LNCAP (cell line): ENCODE data around the gene MTG2.

Experiments
- TF ChIP-seq, protein P1 (sequence below): fragments of 450-650 bp; IDR thresholded peaks from 2 replicates; pipeline ENCODE4 v1.5.1; 2017; ENCODE audit warnings: mild to moderate bottlenecking

The MTG2 gene

DNA sequence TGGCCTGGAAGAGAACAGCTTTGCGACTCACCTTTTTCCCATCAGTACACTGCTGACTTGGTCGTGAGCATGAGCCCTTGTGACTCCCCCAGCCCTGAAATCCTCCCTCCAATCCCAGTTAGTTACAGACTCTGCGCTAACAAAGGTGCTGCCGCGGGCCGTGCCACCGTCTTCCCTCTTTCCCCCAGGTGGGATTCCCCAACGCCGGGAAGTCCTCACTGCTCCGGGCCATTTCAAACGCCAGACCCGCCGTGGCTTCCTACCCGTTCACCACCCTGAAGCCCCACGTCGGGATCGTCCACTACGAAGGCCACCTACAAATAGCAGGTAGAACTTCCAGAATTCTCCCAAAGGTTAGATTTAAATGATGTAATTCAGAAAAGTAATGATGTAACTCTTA is 16.1 kb downstream of the MTG2 start:
- TF ChIP-seq, protein P1, sequence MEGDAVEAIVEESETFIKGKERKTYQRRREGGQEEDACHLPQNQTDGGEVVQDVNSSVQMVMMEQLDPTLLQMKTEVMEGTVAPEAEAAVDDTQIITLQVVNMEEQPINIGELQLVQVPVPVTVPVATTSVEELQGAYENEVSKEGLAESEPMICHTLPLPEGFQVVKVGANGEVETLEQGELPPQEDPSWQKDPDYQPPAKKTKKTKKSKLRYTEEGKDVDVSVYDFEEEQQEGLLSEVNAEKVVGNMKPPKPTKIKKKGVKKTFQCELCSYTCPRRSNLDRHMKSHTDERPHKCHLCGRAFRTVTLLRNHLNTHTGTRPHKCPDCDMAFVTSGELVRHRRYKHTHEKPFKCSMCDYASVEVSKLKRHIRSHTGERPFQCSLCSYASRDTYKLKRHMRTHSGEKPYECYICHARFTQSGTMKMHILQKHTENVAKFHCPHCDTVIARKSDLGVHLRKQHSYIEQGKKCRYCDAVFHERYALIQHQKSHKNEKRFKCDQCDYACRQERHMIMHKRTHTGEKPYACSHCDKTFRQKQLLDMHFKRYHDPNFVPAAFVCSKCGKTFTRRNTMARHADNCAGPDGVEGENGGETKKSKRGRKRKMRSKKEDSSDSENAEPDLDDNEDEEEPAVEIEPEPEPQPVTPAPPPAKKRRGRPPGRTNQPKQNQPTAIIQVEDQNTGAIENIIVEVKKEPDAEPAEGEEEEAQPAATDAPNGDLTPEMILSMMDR, result no peak

DNA sequence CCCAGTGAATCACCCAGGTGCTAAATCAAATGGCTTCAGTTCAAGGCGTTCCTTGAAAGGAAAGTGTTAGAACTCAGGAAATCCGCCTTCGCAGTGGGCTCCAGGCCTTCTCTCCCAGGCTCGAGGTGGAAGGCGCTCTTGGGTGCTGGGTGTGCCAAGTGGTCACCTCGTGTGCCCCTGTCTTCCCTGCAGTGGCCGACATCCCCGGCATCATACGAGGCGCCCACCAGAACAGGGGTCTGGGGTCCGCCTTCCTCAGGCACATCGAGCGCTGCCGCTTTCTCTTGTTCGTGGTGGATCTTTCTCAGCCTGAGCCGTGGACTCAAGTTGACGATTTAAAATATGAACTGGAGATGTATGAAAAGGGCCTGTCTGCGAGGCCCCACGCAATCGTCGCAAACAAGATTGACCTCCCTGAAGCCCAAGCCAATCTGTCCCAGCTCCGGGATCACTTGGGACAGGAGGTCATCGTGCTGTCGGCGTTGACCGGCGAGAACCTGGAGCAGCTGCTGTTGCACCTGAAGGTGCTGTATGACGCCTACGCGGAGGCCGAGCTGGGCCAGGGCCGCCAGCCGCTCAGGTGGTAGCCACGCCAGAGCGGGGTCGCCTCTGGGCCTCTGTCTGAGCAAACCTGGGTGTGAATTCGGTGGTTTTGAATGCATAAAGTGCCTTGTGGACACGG is 17.8 kb downstream of the MTG2 start:
- TF ChIP-seq, protein P1, result no peak

DNA sequence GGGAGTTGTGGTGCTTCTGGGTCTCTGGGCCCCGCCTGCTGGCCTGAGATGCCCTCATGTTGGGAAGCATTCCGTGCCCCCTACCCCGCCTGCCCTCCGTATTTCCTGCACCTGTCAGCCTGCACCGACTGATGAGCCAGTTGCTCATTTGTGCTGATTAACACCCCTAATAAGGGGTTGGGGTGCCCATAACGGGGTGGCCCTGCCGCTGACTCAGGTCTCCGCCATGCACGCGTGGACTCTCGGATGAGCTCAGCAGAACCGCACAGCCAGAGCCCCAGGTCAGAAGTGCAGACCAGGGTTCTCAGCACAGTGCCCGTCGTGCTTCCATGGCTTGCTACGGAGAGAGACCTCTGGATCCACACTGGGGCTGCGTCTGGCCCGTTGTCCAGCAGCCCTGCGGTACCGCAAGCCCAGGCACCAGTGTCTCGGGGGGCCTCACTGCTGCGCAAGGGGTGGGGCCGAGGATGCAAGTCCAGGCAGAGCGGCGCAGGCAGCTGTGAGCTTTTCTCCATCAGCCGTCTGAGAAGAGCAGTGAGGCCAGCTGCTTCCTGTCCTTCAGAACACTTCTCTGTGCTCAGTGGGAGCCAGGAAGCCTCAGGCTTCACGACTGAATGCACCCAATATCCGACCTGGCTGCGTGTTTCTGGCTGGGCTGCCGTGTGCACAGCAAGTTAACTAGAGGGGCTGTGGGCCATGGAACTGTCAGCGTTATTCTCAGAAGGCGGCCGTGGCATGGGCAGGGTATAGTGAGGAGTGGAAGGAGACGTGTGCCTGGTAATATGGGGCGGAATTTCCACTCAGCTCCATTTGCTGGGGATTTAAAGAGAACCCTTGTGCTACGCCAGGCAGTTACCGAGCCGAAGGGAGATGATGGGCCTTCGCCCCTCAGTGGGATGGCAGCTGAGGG is 18.6 kb downstream of the MTG2 start:
- TF ChIP-seq, protein P1, result no peak

DNA sequence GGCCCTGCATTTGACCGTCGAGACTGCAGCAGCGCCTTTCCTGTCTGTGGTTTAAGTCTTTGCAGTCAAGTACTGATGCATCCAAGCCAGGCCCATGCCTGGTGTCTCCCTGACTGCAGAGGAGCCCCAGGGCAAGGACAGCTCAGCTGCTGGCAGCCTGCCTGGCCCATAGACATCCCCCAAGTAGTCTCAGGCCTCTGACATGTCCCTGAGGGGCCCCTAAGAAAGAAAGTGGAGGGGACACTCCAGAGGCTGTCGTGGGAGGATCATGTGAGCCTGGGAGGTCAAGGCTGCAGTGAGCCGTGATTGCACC is 19.2 kb downstream of the MTG2 start:
- TF ChIP-seq, protein P1, result no peak

DNA sequence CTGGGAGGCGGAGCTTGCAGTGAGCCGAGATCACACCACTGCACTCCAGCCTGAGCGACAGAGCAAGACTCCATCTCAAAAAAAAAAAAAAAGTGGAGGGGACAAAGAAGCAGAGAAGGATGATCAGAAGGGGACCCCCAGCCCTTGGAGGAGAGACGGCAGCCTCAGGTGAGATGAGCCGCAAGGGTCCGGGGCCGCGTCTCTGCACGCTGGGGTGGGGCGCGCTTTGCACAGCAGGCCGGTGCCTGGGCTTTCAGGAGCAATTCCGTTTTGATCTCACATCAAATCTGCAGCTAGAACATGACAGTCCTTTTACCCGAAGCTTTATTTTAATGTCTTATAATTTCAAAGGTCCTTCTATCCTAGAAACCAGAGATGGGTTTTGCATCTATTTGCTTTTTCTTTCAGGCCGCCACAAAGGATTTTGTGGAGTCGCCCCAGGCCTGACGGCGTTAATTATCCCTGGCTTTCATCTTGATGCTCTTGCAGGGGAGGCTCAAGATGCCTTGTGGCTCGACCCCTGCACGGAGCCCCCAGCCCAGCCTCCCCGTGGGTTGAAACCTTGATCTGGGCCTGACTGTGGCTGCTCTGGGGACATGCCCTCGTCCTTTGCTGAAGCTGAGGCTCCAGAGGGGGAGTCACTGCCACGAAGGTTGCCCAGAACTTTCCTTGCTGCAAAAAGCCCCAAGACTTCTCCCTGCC is 20.0 kb downstream of the MTG2 start:
- TF ChIP-seq, protein P1, result no peak

DNA sequence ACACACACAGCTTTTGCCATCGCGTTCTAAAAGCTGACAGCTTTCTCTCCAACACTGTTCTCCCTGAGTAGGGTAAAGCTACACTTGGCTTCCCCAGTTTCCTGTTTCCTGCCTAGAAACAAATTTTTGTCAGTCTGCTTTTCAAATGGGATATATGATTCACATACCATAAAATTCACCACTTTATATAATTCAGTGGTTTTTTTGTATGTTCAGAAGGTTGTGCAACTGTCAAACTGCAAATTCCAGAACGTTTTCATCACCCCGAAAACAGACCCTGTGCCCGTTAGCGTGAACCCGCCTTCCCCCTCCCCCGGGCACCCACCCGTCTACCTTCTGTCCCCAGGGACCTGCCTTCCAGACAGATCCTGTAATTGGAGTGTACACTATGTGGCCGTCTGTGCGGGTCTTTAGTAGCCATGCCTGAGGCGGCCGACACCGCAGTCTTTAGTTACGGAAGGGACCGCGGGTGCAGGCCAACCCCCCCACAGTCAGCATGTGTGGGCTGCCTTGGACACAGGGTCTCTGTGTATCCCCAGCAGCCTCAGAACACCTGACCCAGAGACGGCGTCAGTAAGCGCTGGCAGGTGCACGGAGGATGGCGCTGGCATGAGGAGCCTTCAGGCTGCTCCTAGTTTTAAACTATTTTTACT is 20.7 kb downstream of the MTG2 start:
- TF ChIP-seq, protein P1, result no peak
